C4-2B (cell line): ENCODE data around the gene PARP4.
"Not testable (repeated sequence)": the region's sequence is repeated elsewhere in the genome, so short reads cannot be mapped to it uniquely, and the experiment has no call there.

ENCODE experiments used
- H3K27ac ChIP-seq: fragments of 450-650 bp; 2 replicates; pipeline ENCODE4 v1.5.1; 2017
- CTCF ChIP-seq: fragments of 450-650 bp; conservative IDR thresholded peaks from 2 replicates; pipeline ENCODE4 v1.5.1; 2017; ENCODE audit warnings: mild to moderate bottlenecking
- ZFX ChIP-seq: fragments of 450-650 bp; IDR thresholded peaks from 2 replicates; pipeline ENCODE4 v1.6.1; 2017

The PARP4 gene

GRCh38 chr13:24489721-24490120 lies 22.9 kb downstream of the PARP4 start:
- TF ChIP-seq CTCF (no peak), ZFX (no peak)
- no peak overlapping the region for H3K27ac ChIP-seq

- not testable (repeated sequence) for H3K27ac ChIP-seq
Measured at GRCh38 chr13:24488092-24488491, 24.5 kb downstream of the PARP4 start.

- not testable (repeated sequence) for H3K27ac ChIP-seq
Measured at GRCh38 chr13:24486017-24486657, 26.4 kb downstream of the PARP4 start.

- TF ChIP-seq CTCF (no peak), ZFX (no peak)
- H3K27ac ChIP-seq = no peak overlapping the region
Measured at GRCh38 chr13:24473686-24474085, 38.9 kb downstream of the PARP4 start.

- H3K27ac ChIP-seq = not testable (repeated sequence)
Measured at GRCh38 chr13:24472129-24472528, 40.4 kb downstream of the PARP4 start.

GRCh38 chr13:24463078-24463477 lies 49.5 kb downstream of the PARP4 start:
- TF ChIP-seq CTCF (no peak), ZFX (no peak)

GRCh38 chr13:24460256-24460655 lies 52.3 kb downstream of the PARP4 start:
- no peak for TF ChIP-seq CTCF
- no peak for TF ChIP-seq ZFX

More at GRCh38 chr13:24463078-24463477, 49.5 kb downstream of the PARP4 start:
- H3K27ac ChIP-seq = no peak overlapping the region

GRCh38 chr13:24459726-24460125 lies 52.9 kb downstream of the PARP4 start:
- no peak overlapping the region for H3K27ac ChIP-seq
- TF ChIP-seq CTCF (no peak), ZFX (no peak)

More at GRCh38 chr13:24460256-24460655, 52.3 kb downstream of the PARP4 start:
- H3K27ac ChIP-seq = no peak overlapping the region

GRCh38 chr13:24459234-24459633 lies 53.3 kb downstream of the PARP4 start:
- no peak for TF ChIP-seq CTCF
- TF ChIP-seq ZFX = no peak
- H3K27ac ChIP-seq = no peak overlapping the region
